Measurements from ENCODE around the gene CCDC107.

- TF ChIP-seq, protein P1, sequence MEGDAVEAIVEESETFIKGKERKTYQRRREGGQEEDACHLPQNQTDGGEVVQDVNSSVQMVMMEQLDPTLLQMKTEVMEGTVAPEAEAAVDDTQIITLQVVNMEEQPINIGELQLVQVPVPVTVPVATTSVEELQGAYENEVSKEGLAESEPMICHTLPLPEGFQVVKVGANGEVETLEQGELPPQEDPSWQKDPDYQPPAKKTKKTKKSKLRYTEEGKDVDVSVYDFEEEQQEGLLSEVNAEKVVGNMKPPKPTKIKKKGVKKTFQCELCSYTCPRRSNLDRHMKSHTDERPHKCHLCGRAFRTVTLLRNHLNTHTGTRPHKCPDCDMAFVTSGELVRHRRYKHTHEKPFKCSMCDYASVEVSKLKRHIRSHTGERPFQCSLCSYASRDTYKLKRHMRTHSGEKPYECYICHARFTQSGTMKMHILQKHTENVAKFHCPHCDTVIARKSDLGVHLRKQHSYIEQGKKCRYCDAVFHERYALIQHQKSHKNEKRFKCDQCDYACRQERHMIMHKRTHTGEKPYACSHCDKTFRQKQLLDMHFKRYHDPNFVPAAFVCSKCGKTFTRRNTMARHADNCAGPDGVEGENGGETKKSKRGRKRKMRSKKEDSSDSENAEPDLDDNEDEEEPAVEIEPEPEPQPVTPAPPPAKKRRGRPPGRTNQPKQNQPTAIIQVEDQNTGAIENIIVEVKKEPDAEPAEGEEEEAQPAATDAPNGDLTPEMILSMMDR (IDR thresholded peaks at IDR 0.05): no peak
- no peak for TF ChIP-seq POLR2AphosphoS5 (IDR thresholded peaks at IDR 0.05)
- TF ChIP-seq EP300 (IDR thresholded peaks at IDR 0.05): no peak
Measured at GRCh38 chr9:35609820-35610163, 48.3 kb upstream of the CCDC107 start.

Data from suprapubic skin (tissue), 4 donors.